ENCODE data around the gene RANBP1.

DNA sequence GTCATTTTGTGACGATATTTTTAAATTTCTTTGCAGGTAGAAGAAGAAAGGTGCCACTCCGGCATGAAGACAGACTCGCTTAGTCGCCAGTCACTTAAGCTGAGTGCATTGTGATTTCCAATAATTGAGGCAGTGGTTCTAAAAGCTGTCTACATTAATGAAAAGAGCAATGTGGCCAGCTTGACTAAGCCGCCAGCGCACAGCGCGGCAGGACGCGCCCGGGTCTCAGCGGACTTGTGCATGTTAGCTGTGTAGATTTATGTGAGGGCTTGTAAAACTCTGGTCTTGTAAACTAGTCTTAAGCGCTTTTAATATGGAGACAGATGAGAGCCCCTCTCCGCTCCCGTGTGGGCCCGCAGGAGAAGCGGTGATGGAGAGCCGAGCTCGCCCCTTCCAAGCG, 30.3 kb upstream of the RANBP1 start:
- TF ChIP-seq POLR2A (IDR thresholded peaks at IDR 0.05), result no peak
- TF ChIP-seq, protein P1, sequence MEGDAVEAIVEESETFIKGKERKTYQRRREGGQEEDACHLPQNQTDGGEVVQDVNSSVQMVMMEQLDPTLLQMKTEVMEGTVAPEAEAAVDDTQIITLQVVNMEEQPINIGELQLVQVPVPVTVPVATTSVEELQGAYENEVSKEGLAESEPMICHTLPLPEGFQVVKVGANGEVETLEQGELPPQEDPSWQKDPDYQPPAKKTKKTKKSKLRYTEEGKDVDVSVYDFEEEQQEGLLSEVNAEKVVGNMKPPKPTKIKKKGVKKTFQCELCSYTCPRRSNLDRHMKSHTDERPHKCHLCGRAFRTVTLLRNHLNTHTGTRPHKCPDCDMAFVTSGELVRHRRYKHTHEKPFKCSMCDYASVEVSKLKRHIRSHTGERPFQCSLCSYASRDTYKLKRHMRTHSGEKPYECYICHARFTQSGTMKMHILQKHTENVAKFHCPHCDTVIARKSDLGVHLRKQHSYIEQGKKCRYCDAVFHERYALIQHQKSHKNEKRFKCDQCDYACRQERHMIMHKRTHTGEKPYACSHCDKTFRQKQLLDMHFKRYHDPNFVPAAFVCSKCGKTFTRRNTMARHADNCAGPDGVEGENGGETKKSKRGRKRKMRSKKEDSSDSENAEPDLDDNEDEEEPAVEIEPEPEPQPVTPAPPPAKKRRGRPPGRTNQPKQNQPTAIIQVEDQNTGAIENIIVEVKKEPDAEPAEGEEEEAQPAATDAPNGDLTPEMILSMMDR (IDR thresholded peaks at IDR 0.05), result no peak

Measured in tibial nerve (tissue), 3 donors.